SU-DHL-6 (cell line): ENCODE data around the gene STX10.

Source experiments
- CTCF ChIP-seq: fragments of 200-600 bp; sonication (generic); IDR thresholded peaks from one replicate; pipeline ENCODE4 v1.5.1; 2017; ENCODE audit warnings: antibody characterized with exemption, mild to moderate bottlenecking, low read length, moderate library complexity; ENCODE audit not compliant: insufficient read depth, poor library complexity, severe bottlenecking
- EZH2phosphoT487 ChIP-seq: fragments of 200-600 bp; sonication (generic), shearing (Covaris generic); conservative IDR thresholded peaks from 2 replicates; pipeline ENCODE4 v1.6.1; 2018; ENCODE audit warnings: mild to moderate bottlenecking, antibody characterized with exemption, low read length, moderate library complexity, mixed read lengths

- TF ChIP-seq CTCF (no peak), EZH2phosphoT487 (no peak)
Measured at GRCh38 chr19:13109361-13110098, 40.6 kb downstream of the STX10 start.
